MCF 10A (cell line): Measurements from ENCODE around the gene PDILT. TPM values are rescaled to one million over a fixed set of nuclear protein-coding genes. Genes with fewer than 3 reads are reported as not detected.

ENCODE experiments used
- BruUV-seq: library from RNA; stranded (reverse); fragments of 400-500 nt; replicated peaks from 2 replicates; lab custom pipeline; 2021; lab: Mats Ljungman, UMichigan
- CTCF ChIA-PET: fragments of 300-600 bp; sonication (Branson Sonifier 250); formaldehyde crosslinking; extraction: SDS; loops from one replicate; lab custom pipeline; 2021; ENCODE audit warnings: antibody characterized with exemption, inconsistent platforms; lab: Yijun Ruan, JAX
- POLR2A ChIA-PET: fragments of 300-600, 350-650 bp; sonication (Branson Sonifier 250); formaldehyde crosslinking; extraction: SDS; loops from one replicate; lab custom pipeline; 2020; ENCODE audit warnings: antibody characterized with exemption, inconsistent platforms; lab: Yijun Ruan, JAX
- DNase-seq: peaks from one replicate; pipeline ENCODE4 v3.0.0-alpha.2; 2018; ENCODE audit not compliant: unreplicated experiment
- H3K27ac Mint-ChIP-seq: one replicate; pipeline ENCODE4 v1.8.0; 2022; ENCODE audit warnings: mild to moderate bottlenecking, low read depth, mixed read lengths; ENCODE audit not compliant: unreplicated experiment
- H3K27me3 Mint-ChIP-seq: one replicate; pipeline ENCODE4 v1.8.0; 2022; ENCODE audit warnings: mixed read lengths; ENCODE audit not compliant: insufficient read depth, unreplicated experiment
- H3K36me3 Mint-ChIP-seq: one replicate; pipeline ENCODE4 v1.8.0; 2022; ENCODE audit warnings: mild to moderate bottlenecking, moderate library complexity, mixed read lengths; ENCODE audit not compliant: insufficient read depth, unreplicated experiment
- H3K4me1 Mint-ChIP-seq: one replicate; pipeline ENCODE4 v1.8.0; 2022; ENCODE audit warnings: mixed read lengths; ENCODE audit not compliant: insufficient read depth, unreplicated experiment
- H3K4me3 Mint-ChIP-seq: one replicate; pipeline ENCODE4 v1.8.0; 2022; ENCODE audit warnings: mild to moderate bottlenecking, moderate library complexity, mixed read lengths; ENCODE audit not compliant: unreplicated experiment
- H3K9me3 Mint-ChIP-seq: one replicate; pipeline ENCODE4 v1.8.0; 2022; ENCODE audit warnings: mixed read lengths; ENCODE audit not compliant: unreplicated experiment
- intact Hi-C: fragments of 100-400 bp; cut with micrococcal nuclease; formaldehyde crosslinking; loops from 2 replicates; pipeline ENCODE4 v1.14.1; 2022
- total RNA-seq: library from RNA; stranded (reverse); gene quantifications from 2 replicates; pipeline ENCODE4 v1.2.3, GENCODE V29; 2022
- TF ChIP-seq, protein P1 (sequence below): fragments of 200-600 bp; IDR thresholded peaks from one replicate; pipeline ENCODE4 v1.8.0; 2022; ENCODE audit warnings: antibody characterized with exemption, mild to moderate bottlenecking; ENCODE audit not compliant: unreplicated experiment

PDILT gene
- total RNA-seq, 1 experiment from 2014 or later, result not detected

DNA sequence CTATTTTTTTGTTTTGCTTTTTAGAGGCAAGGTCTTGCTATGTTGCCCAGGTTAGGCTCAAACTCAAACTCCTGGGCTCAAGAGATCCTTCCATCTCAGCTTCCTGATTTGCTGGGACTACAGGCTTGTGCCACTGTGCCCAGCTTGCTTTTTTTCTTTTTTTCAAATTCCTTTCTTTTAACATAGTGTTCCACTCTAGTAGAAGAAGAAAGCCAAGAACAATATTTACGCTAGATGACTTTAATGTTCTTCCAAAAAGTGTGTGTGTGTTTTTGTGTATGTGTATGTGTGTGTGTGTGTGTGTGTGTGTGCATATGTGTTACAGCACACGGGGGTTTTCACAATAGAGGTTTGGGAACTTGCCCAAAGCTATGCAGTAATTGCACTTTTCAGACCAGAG lies 41.3 kb downstream of the PDILT start:
- intact Hi-C loops, result no loop called here
- Mint-ChIP-seq H3K27me3 (peaks cover 57% of the 10 kb centered on the region), H3K4me3 (no peak overlapping the region), H3K4me1 (no peaks in the 10 kb centered on the region), H3K36me3 (peaks cover 2% of the 10 kb centered on the region), H3K9me3 (no peaks in the 10 kb centered on the region), H3K27ac (no peak overlapping the region)
- DNase-seq, result no peak
- BruUV-seq, result no TSS peak
- POLR2A ChIA-PET, result no interaction called here
- CTCF ChIA-PET, result interaction anchor here (0.7 to 3.9 kb wide), 2 partner anchors 21 to 200 kb away, joined by 3 to 19 read pairs; no protein-coding TSS in a partner anchor
- TF ChIP-seq, protein P1, sequence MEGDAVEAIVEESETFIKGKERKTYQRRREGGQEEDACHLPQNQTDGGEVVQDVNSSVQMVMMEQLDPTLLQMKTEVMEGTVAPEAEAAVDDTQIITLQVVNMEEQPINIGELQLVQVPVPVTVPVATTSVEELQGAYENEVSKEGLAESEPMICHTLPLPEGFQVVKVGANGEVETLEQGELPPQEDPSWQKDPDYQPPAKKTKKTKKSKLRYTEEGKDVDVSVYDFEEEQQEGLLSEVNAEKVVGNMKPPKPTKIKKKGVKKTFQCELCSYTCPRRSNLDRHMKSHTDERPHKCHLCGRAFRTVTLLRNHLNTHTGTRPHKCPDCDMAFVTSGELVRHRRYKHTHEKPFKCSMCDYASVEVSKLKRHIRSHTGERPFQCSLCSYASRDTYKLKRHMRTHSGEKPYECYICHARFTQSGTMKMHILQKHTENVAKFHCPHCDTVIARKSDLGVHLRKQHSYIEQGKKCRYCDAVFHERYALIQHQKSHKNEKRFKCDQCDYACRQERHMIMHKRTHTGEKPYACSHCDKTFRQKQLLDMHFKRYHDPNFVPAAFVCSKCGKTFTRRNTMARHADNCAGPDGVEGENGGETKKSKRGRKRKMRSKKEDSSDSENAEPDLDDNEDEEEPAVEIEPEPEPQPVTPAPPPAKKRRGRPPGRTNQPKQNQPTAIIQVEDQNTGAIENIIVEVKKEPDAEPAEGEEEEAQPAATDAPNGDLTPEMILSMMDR, result no peak

DNA sequence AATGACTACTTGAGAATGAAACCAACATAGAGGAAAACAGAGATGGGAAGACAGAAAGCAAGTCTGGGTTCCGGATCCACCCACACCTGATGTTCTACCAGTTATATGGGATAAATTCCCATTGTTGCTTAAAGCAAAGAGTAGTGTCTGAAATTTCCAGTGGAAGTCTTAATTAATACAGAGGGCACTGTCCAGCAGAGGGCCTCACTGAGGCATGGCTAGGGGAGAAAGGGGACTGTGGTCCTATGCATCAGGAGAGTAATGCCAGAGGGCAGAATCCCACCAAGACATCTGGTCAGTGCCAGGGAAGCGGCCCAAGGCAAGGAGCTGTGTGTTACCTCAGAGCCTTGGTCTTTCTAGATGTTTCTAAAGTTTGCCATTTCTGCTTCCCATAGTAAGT lies 44.5 kb downstream of the PDILT start:
- Mint-ChIP-seq H3K27me3 (peaks cover 68% of the 10 kb centered on the region), H3K4me1 (no peaks in the 10 kb centered on the region), H3K36me3 (no peaks in the 10 kb centered on the region), H3K4me3 (no peak overlapping the region), H3K27ac (no peak overlapping the region), H3K9me3 (peaks cover 8% of the 10 kb centered on the region)
- ChIA-PET POLR2A (no interaction called here), CTCF (no interaction called here)
- BruUV-seq, result no TSS peak
- TF ChIP-seq, protein P1, result no peak
- intact Hi-C loops, result no loop called here
- no peak for DNase-seq

DNA sequence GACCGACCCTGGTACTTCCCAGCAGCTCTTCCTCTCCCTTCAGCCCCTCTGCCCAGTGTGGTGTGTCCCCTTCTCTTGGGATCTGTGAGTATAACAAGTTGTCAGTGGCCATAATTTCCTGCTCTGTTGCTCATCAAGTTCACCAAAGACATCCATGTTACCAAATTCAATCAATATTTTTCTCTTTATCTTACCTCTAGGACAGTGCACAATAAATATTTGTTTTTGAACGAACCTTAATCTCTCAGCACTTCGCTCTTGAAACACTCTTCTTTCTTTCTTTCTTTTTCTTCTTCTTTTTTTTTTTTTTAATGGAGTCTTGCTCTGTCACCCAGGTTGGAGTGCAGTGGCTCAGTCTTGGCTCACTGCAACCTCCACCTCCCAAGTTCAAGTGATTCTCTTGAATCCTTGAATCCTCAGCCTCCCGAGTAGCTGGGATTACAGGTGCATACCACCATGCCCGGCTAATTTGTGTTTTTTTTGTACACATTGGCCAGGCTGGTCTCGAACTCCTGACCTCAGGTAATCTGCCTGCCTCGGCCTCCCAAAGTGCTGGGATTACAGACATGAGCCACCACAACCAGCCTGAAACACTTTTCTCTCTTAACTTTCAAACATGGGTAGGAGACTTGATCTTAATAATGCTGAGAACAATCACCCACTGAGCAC lies 49.3 kb downstream of the PDILT start:
- CTCF ChIA-PET, result no interaction called here
- H3K27me3 Mint-ChIP-seq, result peaks cover 51% of the 10 kb centered on the region
- intact Hi-C loops, result no loop called here
- no peaks in the 10 kb centered on the region for H3K36me3 Mint-ChIP-seq
- H3K4me1 Mint-ChIP-seq, result no peaks in the 10 kb centered on the region
- POLR2A ChIA-PET, result no interaction called here
- BruUV-seq, result no TSS peak
- H3K27ac Mint-ChIP-seq, result no peak overlapping the region
- TF ChIP-seq, protein P1, result no peak
- H3K4me3 Mint-ChIP-seq, result no peak overlapping the region
- DNase-seq, result no peak
- H3K9me3 Mint-ChIP-seq, result peaks cover 8% of the 10 kb centered on the region

DNA sequence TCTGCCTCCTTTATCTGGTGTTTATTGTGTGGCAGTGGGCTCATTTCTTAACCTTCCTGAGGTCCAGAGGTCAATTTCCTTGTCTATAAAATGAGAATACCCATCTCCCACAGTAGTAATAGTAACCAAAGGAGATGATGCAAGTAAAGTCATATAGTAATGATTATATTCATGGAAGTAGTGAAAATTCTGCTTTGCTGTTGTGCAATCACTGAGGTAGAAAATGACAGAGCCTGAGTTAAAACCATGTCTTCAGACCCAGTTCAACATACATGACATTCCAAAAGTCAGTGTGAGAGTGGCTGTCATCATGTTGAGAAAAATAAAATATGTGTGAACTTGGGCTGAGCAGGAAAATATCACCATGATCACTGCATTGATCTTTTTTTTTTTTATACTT lies 51.2 kb downstream of the PDILT start:
- Mint-ChIP-seq H3K4me1 (no peaks in the 10 kb centered on the region), H3K27ac (no peak overlapping the region), H3K4me3 (no peak overlapping the region), H3K27me3 (peaks cover 40% of the 10 kb centered on the region), H3K9me3 (peaks cover 8% of the 10 kb centered on the region), H3K36me3 (no peaks in the 10 kb centered on the region)
- intact Hi-C loops, result no loop called here
- CTCF ChIA-PET, result interaction anchor here (0.7 kb wide), 1 partner anchor 30 kb away, joined by 3 read pairs; no protein-coding TSS in a partner anchor
- no peak for DNase-seq
- POLR2A ChIA-PET, result no interaction called here
- BruUV-seq, result no TSS peak
- TF ChIP-seq, protein P1, result no peak
